ENCODE results near the gene CENPN. TPM values are rescaled to one million over a fixed set of nuclear protein-coding genes. Genes with fewer than 3 reads are reported as not detected.

The CENPN gene
- total RNA-seq, 2 experiments from 2014 or later = 8.7 to 9.7 TPM

- Mint-ChIP-seq H3K27me3 (no peaks in the 10 kb centered on the region), H3K4me3 (no peak overlapping the region), H3K4me1 (ENCODE audit: low read depth) (peaks cover 31% of the 10 kb centered on the region), H3K27ac (no peak overlapping the region), H3K36me3 (ENCODE audit: low read depth) (peaks cover 68% of the 10 kb centered on the region), H3K9me3 (no peaks in the 10 kb centered on the region)
- ChIA-PET CTCF (no interaction called here), POLR2A (no interaction called here)
- Histone ChIP-seq H3K4me1 (ENCODE audit: insufficient read depth, low read length) (peaks cover 22% of the 10 kb centered on the region), H3K36me3 (ENCODE audit: insufficient read depth, low read length) (peaks cover 50% of the 10 kb centered on the region), H3K27me3 (ENCODE audit: control insufficient read depth in 1 of 2, insufficient read depth in 2 of 2, low read length in 2 of 2) (no peaks in the 10 kb centered on the region), H3K9me3 (ENCODE audit: control insufficient read depth in 1 of 2, insufficient read depth in 1 of 2, low read length in 2 of 2) (no peaks in the 10 kb centered on the region), H3K4me3 (ENCODE audit: low read length) (no peak overlapping the region), H3K27ac (ENCODE audit: low read depth in 1 of 2, low read length in 2 of 2) (no peak overlapping the region)
- intact Hi-C loops (cut with DNase I, micrococcal nuclease) = no loop called here
- no peak for DNase-seq
- no peak for ATAC-seq (ENCODE audit: poor library complexity)
- TF ChIP-seq CTCF (IDR thresholded peaks at IDR 0.05) = no peak
Measured at GRCh38 chr16:81041696-81042095, 34.7 kb downstream of the CENPN start.

GRCh38 chr16:81042821-81043220 lies 35.8 kb downstream of the CENPN start:
- Mint-ChIP-seq H3K27me3 (no peaks in the 10 kb centered on the region), H3K27ac (no peak overlapping the region), H3K4me1 (ENCODE audit: low read depth) (peaks cover 23% of the 10 kb centered on the region), H3K4me3 (no peak overlapping the region), H3K36me3 (ENCODE audit: low read depth) (peaks cover 68% of the 10 kb centered on the region), H3K9me3 (no peaks in the 10 kb centered on the region)
- H3K9me3 ChIP-seq (ENCODE audit: control insufficient read depth in 1 of 2, insufficient read depth in 1 of 2, low read length in 2 of 2) = no peaks in the 10 kb centered on the region
- ChIA-PET POLR2A (no interaction called here), CTCF (no interaction called here)
- ATAC-seq (ENCODE audit: poor library complexity) (no peak), DNase-seq (no peak)
- peaks cover 11% of the 10 kb centered on the region for H3K4me1 ChIP-seq (ENCODE audit: insufficient read depth, low read length)
- intact Hi-C loops (cut with DNase I, micrococcal nuclease) = no loop called here
- H3K36me3 ChIP-seq (ENCODE audit: insufficient read depth, low read length) = peaks cover 50% of the 10 kb centered on the region
- no peaks in the 10 kb centered on the region for H3K27me3 ChIP-seq (ENCODE audit: control insufficient read depth in 1 of 2, insufficient read depth in 2 of 2, low read length in 2 of 2)
- H3K27ac ChIP-seq (ENCODE audit: low read depth in 1 of 2, low read length in 2 of 2) = no peak overlapping the region
- no peak for TF ChIP-seq CTCF (IDR thresholded peaks at IDR 0.05)
- no peak overlapping the region for H3K4me3 ChIP-seq (ENCODE audit: low read length)

- CTCF ChIA-PET = no interaction called here
- Mint-ChIP-seq H3K4me1 (ENCODE audit: low read depth) (no peaks in the 10 kb centered on the region), H3K27me3 (no peaks in the 10 kb centered on the region), H3K9me3 (peaks cover 6% of the 10 kb centered on the region), H3K36me3 (ENCODE audit: low read depth) (peaks cover under 1% of the 10 kb centered on the region), H3K4me3 (no peak overlapping the region), H3K27ac (no peak overlapping the region)
- intact Hi-C loops (cut with DNase I, micrococcal nuclease) = no loop called here
- DNase-seq (no peak), ATAC-seq (ENCODE audit: poor library complexity) (no peak)
- no peak overlapping the region for H3K27ac ChIP-seq (ENCODE audit: low read depth in 1 of 2, low read length in 2 of 2)
- H3K4me3 ChIP-seq (ENCODE audit: low read length) = no peak overlapping the region
- TF ChIP-seq CTCF (IDR thresholded peaks at IDR 0.05) = no peak
- POLR2A ChIA-PET = no interaction called here
- H3K27me3 ChIP-seq (ENCODE audit: control insufficient read depth in 1 of 2, insufficient read depth in 2 of 2, low read length in 2 of 2) = no peaks in the 10 kb centered on the region
- H3K9me3 ChIP-seq (ENCODE audit: control insufficient read depth in 1 of 2, insufficient read depth in 1 of 2, low read length in 2 of 2) = peaks cover 12 to 14% of the 10 kb centered on the region in 2 experiments
- H3K36me3 ChIP-seq (ENCODE audit: insufficient read depth, low read length) = no peaks in the 10 kb centered on the region
- H3K4me1 ChIP-seq (ENCODE audit: insufficient read depth, low read length) = no peaks in the 10 kb centered on the region
Measured at GRCh38 chr16:81053761-81054160, 46.7 kb downstream of the CENPN start.

Measured in CD4-positive, alpha-beta T cell (primary cell).